ENCODE measurements around the gene PRR29.

PRR29 gene

GRCh38 chr17:63963123-63963522 lies 35.0 kb upstream of the PRR29 start:
- Histone ChIP-seq H3K27me3 (ENCODE audit: insufficient read depth, low read length) (no peaks in the 10 kb centered on the region), H3K27ac (ENCODE audit: low read depth, low read length, poor library complexity, severe bottlenecking) (no peak overlapping the region), H3K4me1 (ENCODE audit: insufficient read depth, low read length, severe bottlenecking) (peaks cover 16% of the 10 kb centered on the region), H3K9me3 (ENCODE audit: low read length) (no peaks in the 10 kb centered on the region), H3K4me3 (ENCODE audit: low read depth, low read length, poor library complexity, severe bottlenecking) (no peak overlapping the region), H3K36me3 (ENCODE audit: insufficient read depth, low read length) (no peaks in the 10 kb centered on the region), H2AFZ (ENCODE audit: low read length) (no peak overlapping the region), H3F3A (ENCODE audit: insufficient read depth, low read length) (no peaks in the 10 kb centered on the region), H3K4me2 (ENCODE audit: low read length) (no peak overlapping the region), H3K79me2 (ENCODE audit: insufficient read depth, low read length) (no peaks in the 10 kb centered on the region), H3K9me2 (ENCODE audit: low read depth, low read length) (no peaks in the 10 kb centered on the region), H3K9ac (ENCODE audit: low read length) (no peak overlapping the region), H4K20me1 (ENCODE audit: insufficient read depth, low read length) (no peaks in the 10 kb centered on the region)
- no peak for TF ChIP-seq EZH2 (IDR thresholded peaks at IDR 0.05; ENCODE audit: borderline replicate concordance, low read length)
- TF ChIP-seq CTCF (IDR thresholded peaks at IDR 0.05; ENCODE audit: low read length): no peak

GRCh38 chr17:63966646-63967264 lies 31.4 kb upstream of the PRR29 start:
- H3K27me3 ChIP-seq (ENCODE audit: insufficient read depth, low read length): no peaks in the 10 kb centered on the region
- no peak for TF ChIP-seq EZH2 (IDR thresholded peaks at IDR 0.05; ENCODE audit: borderline replicate concordance, low read length)
- TF ChIP-seq CTCF (IDR thresholded peaks at IDR 0.05; ENCODE audit: low read length): no peak

GRCh38 chr17:63967953-63968352 lies 30.2 kb upstream of the PRR29 start:
- Histone ChIP-seq H3K4me1 (ENCODE audit: insufficient read depth, low read length, severe bottlenecking) (no peaks in the 10 kb centered on the region), H3K79me2 (ENCODE audit: insufficient read depth, low read length) (no peaks in the 10 kb centered on the region), H3K4me3 (ENCODE audit: low read depth, low read length, poor library complexity, severe bottlenecking) (no peak overlapping the region), H3K36me3 (ENCODE audit: insufficient read depth, low read length) (no peaks in the 10 kb centered on the region), H3K27me3 (ENCODE audit: insufficient read depth, low read length) (no peaks in the 10 kb centered on the region), H3K4me2 (ENCODE audit: low read length) (no peak overlapping the region), H3K9me2 (ENCODE audit: low read depth, low read length) (no peaks in the 10 kb centered on the region), H3K27ac (ENCODE audit: low read depth, low read length, poor library complexity, severe bottlenecking) (no peak overlapping the region), H2AFZ (ENCODE audit: low read length) (no peak overlapping the region), H3K9ac (ENCODE audit: low read length) (no peak overlapping the region), H3F3A (ENCODE audit: insufficient read depth, low read length) (no peaks in the 10 kb centered on the region), H4K20me1 (ENCODE audit: insufficient read depth, low read length) (no peaks in the 10 kb centered on the region), H3K9me3 (ENCODE audit: low read length) (no peaks in the 10 kb centered on the region)
- TF ChIP-seq EZH2 (IDR thresholded peaks at IDR 0.05; ENCODE audit: borderline replicate concordance, low read length) (no peak), CTCF (IDR thresholded peaks at IDR 0.05; ENCODE audit: low read length) (no peak)

More at GRCh38 chr17:63966646-63967264, 31.4 kb upstream of the PRR29 start:
- Histone ChIP-seq H3K9ac (ENCODE audit: low read length) (no peak overlapping the region), H3K79me2 (ENCODE audit: insufficient read depth, low read length) (no peaks in the 10 kb centered on the region), H2AFZ (ENCODE audit: low read length) (no peak overlapping the region), H3K27ac (ENCODE audit: low read depth, low read length, poor library complexity, severe bottlenecking) (no peak overlapping the region), H3K4me3 (ENCODE audit: low read depth, low read length, poor library complexity, severe bottlenecking) (no peak overlapping the region), H3K36me3 (ENCODE audit: insufficient read depth, low read length) (no peaks in the 10 kb centered on the region), H3F3A (ENCODE audit: insufficient read depth, low read length) (no peaks in the 10 kb centered on the region), H4K20me1 (ENCODE audit: insufficient read depth, low read length) (no peaks in the 10 kb centered on the region), H3K4me1 (ENCODE audit: insufficient read depth, low read length, severe bottlenecking) (no peaks in the 10 kb centered on the region), H3K9me3 (ENCODE audit: low read length) (no peaks in the 10 kb centered on the region), H3K9me2 (ENCODE audit: low read depth, low read length) (no peaks in the 10 kb centered on the region), H3K4me2 (ENCODE audit: low read length) (no peak overlapping the region)
